CD14-positive monocyte (primary cell): ENCODE data around the gene ERG. TPM values are rescaled to one million over a fixed set of nuclear protein-coding genes. Genes with fewer than 3 reads are reported as not detected.

ENCODE experiments used
- DNase-seq, 3 donors: peaks; one replicate each; pipeline ENCODE4 v3.0.0-alpha.2; 2011 to 2022
- H2AFZ ChIP-seq: 2 replicates; pipeline ENCODE4 v1.6.0; 2012; ENCODE audit warnings: mild to moderate bottlenecking, low read depth, low read length, inconsistent platforms; ENCODE audit not compliant: insufficient read depth, poor library complexity, severe bottlenecking
- H3K27ac ChIP-seq, 2 donors: 1 replicate in 1 of 2; 2 replicates in 1 of 2; pipeline ENCODE4 v1.5.1; 2012 to 2013; ENCODE audit warnings: low read length in 2 of 2, control low read depth in 1 of 2, inconsistent platforms in 1 of 2, low read depth in 1 of 2, mild to moderate bottlenecking in 1 of 2
- H3K27me3 ChIP-seq, 2 donors: one replicate each; pipeline versions ENCODE4 v1.6.0 to v1.6.1; 2011 to 2013; ENCODE audit warnings: low read length in 2 of 2; ENCODE audit not compliant: control insufficient read depth in 2 of 2, insufficient read depth in 2 of 2
- H3K36me3 ChIP-seq, 2 donors: replicated peaks in 1 of 2; 1 replicate in 1 of 2; 2 replicates in 1 of 2; pipeline versions ENCODE4 v1.5.1 to v1.6.1; 2012 to 2013; ENCODE audit warnings: low read length in 2 of 2, control low read depth in 1 of 2, inconsistent platforms in 1 of 2, mild to moderate bottlenecking in 1 of 2; ENCODE audit not compliant: insufficient read depth in 2 of 2, control insufficient read depth in 1 of 2
- H3K4me1 ChIP-seq, 2 donors: 1 replicate in 1 of 2; 2 replicates in 1 of 2; pipeline versions ENCODE4 v1.5.1 to v1.6.1; 2012 to 2013; ENCODE audit warnings: low read length in 2 of 2, control low read depth in 1 of 2, inconsistent platforms in 1 of 2, mild to moderate bottlenecking in 1 of 2, moderate library complexity in 1 of 2; ENCODE audit not compliant: insufficient read depth in 2 of 2, control insufficient read depth in 1 of 2
- H3K4me2 ChIP-seq: replicated peaks from 2 replicates; pipeline ENCODE3; 2012; ENCODE audit warnings: low read length, moderate library complexity, mild to moderate bottlenecking; ENCODE audit not compliant: poor library complexity, severe bottlenecking; ENCODE audit errors: extremely low read depth
- H3K4me3 ChIP-seq, 3 experiments: fragments of 200-600 bp in 1 of 3; sonication (generic) in 1 of 3; replicated peaks in 1 of 3; 1 replicate in 2 of 3; 2 replicates in 1 of 3; pipeline ENCODE4 v1.5.1; 2011 to 2013; ENCODE audit warnings: low read length in 3 of 3, mild to moderate bottlenecking in 3 of 3, control low read depth in 2 of 3, low read depth in 2 of 3, inconsistent platforms in 1 of 3, moderate library complexity in 1 of 3
- H3K79me2 ChIP-seq: 2 replicates; pipeline ENCODE4 v1.6.0; 2012; ENCODE audit warnings: mild to moderate bottlenecking, control low read depth, inconsistent platforms, low read length, moderate library complexity; ENCODE audit not compliant: insufficient read depth
- H3K9ac ChIP-seq: 2 replicates; pipeline ENCODE4 v1.6.0; 2017; ENCODE audit warnings: low read length, mild to moderate bottlenecking; ENCODE audit not compliant: insufficient read depth, poor library complexity, severe bottlenecking
- H3K9me3 ChIP-seq, 2 donors: replicated peaks in 1 of 2; 1 replicate in 1 of 2; 2 replicates in 1 of 2; pipeline versions ENCODE4 v1.5.1 to v1.6.1; 2012 to 2013; ENCODE audit warnings: low read length in 2 of 2, control low read depth in 1 of 2; ENCODE audit not compliant: control insufficient read depth in 1 of 2, insufficient read depth in 1 of 2
- H4K20me1 ChIP-seq: 2 replicates; pipeline ENCODE4 v1.6.0; 2012; ENCODE audit warnings: mild to moderate bottlenecking, low read length, control low read depth, moderate library complexity; ENCODE audit not compliant: insufficient read depth
- H3K27ac Mint-ChIP-seq, 7 donors: one replicate each; pipeline ENCODE4 v1.8.0; 2020; ENCODE audit warnings: mild to moderate bottlenecking in 7 of 7, mixed read lengths in 7 of 7, moderate library complexity in 6 of 7, inconsistent platforms in 2 of 7
- H3K27me3 Mint-ChIP-seq, 3 donors: one replicate each; pipeline ENCODE4 v1.8.0; 2021 to 2022; ENCODE audit warnings: low read depth in 3 of 3, mild to moderate bottlenecking in 3 of 3, mixed read lengths in 3 of 3, moderate library complexity in 3 of 3, inconsistent platforms in 1 of 3
- H3K36me3 Mint-ChIP-seq, 2 donors: one replicate each; pipeline ENCODE4 v1.8.0; 2020; ENCODE audit warnings: mixed read lengths in 2 of 2, inconsistent platforms in 1 of 2, mild to moderate bottlenecking in 1 of 2
- H3K4me1 Mint-ChIP-seq: one replicate; pipeline ENCODE4 v1.8.0; 2020; ENCODE audit warnings: mild to moderate bottlenecking, mixed read lengths
- H3K4me3 Mint-ChIP-seq, 2 donors: one replicate each; pipeline ENCODE4 v1.8.0; 2020; ENCODE audit warnings: mild to moderate bottlenecking in 2 of 2, mixed read lengths in 2 of 2, moderate library complexity in 1 of 2
- H3K9me3 Mint-ChIP-seq, 7 donors: one replicate each; pipeline ENCODE4 v1.8.0; 2020 to 2022; ENCODE audit warnings: mixed read lengths in 7 of 7, mild to moderate bottlenecking in 6 of 7, moderate library complexity in 6 of 7, inconsistent platforms in 2 of 7
- CTCF ChIP-seq: fragments of 200-600 bp; IDR thresholded peaks from one replicate; pipeline ENCODE4 v1.8.0; 2022; ENCODE audit warnings: antibody characterized with exemption, mild to moderate bottlenecking
- WGBS: methylation state at CpG from one replicate; pipeline ENCODE4 v1.1.5; 2013; ENCODE audit warnings: missing lambda C conversion rate; ENCODE audit not compliant: insufficient coverage; 5-methylcytosine and 5-hydroxymethylcytosine counted together
- intact Hi-C, 2 donors: fragments of 100-400 bp; cut with micrococcal nuclease; formaldehyde crosslinking; loops; one replicate each; pipeline versions ENCODE4 v1.15.0 to v1.15.1; 2023
- polyA minus RNA-seq: library from RNA; depleted of rRNA, polyadenylated mRNA; stranded (reverse); fragments of >200 nt; gene quantifications from 2 replicates; pipeline ENCODE4 v1.2.3, GENCODE V29; 2012
- polyA plus RNA-seq, 3 donors: library from polyadenylated mRNA; depleted of rRNA in 1 of 3; unstranded in 2 of 3; stranded (reverse) in 1 of 3; fragments of 300-500 nt in 2 of 3; fragments of >200 nt in 1 of 3; fragmentation: Illumina TruSeq in 2 of 3; gene quantifications; 1 replicate in 2 of 3; 2 replicates in 1 of 3; pipeline ENCODE4 v1.2.3, GENCODE V29; 2012 to 2021
- total RNA-seq, 12 experiments: library from RNA in 1 of 12; stranded (reverse) in 1 of 12; fragments of 120-200 nt in 1 of 12; gene quantifications; one replicate each; pipeline ENCODE4 v1.2.4 and lab custom pipeline; 2013 to 2026; ENCODE audit warnings: mixed read lengths in 6 of 12, inconsistent platforms in 1 of 12

ERG gene
- 0.33 TPM for total RNA-seq (2013)
- under 1 TPM in 2 of 3 donors, not detected in 1; 0.16 to 0.22 TPM for polyA plus RNA-seq
- polyA minus RNA-seq, result 0.14 and 0.48 TPM in 2 replicates
- total RNA-seq (lab: John Stamatoyannopoulos, UW), result 0.16 to 5.3 (median 1.1) reads per million in 11 experiments

- Mint-ChIP-seq H3K4me3 (peak within 1 kb of the TSS; percentile 86 to 95), H3K27me3 (no peaks in the 10 kb centered on the region), H3K4me1 (peaks cover 70% of the 10 kb centered on the region), H3K36me3 (no peaks in the 10 kb centered on the region), H3K9me3 (peaks cover 0 to 2% (median 0%) of the 10 kb centered on the region in 7 donors), H3K27ac (peak within 1 kb of the TSS; percentile 47 to 90 (median 64))
- Histone ChIP-seq H3K4me1 (peaks cover 46 to 62% of the 10 kb centered on the region in 2 donors), H3K9me3 (no peaks in the 10 kb centered on the region), H2AFZ (peak within 1 kb of the TSS; percentile 90), H3K27me3 (no peaks in the 10 kb centered on the region), H3K4me2 (peak within 1 kb of the TSS; percentile 90), H3K79me2 (peaks cover 56% of the 10 kb centered on the region), H3K9ac (peak within 1 kb of the TSS; percentile 46), H3K36me3 (no peaks in the 10 kb centered on the region), H4K20me1 (no peaks in the 10 kb centered on the region), H3K4me3 (peak within 1 kb of the TSS; percentile 46 to 97 (median 82)), H3K27ac (peak within 1 kb of the TSS in 1 of 2 donors; percentile 63)
- intact Hi-C loops, result no loop called here
- DNase-seq, result no peak
- TF ChIP-seq CTCF, result no peak
- WGBS, result 3% methylated on average over 7 of the region's 12 CpGs
Measured at GRCh38 chr21:38498057-38498833, at the start of gene ERG. Gene ERG, minus strand, starts transcription at chr21:38498477. Its CDS starts 97 bp downstream, at chr21:38498380.

- WGBS, result 91% methylated on average over 2 of the region's 2 CpGs
- no peak overlapping the region for H3K27ac ChIP-seq
- no peak overlapping the region for H3K4me3 ChIP-seq
- H4K20me1 ChIP-seq, result no peaks in the 10 kb centered on the region
- Mint-ChIP-seq H3K4me1 (no peaks in the 10 kb centered on the region), H3K9me3 (no peaks in the 10 kb centered on the region), H3K4me3 (no peak overlapping the region), H3K36me3 (no peaks in the 10 kb centered on the region), H3K27me3 (peaks cover 0 to 2% (median 0%) of the 10 kb centered on the region in 3 donors), H3K27ac (no peak overlapping the region)
- no peak overlapping the region for H2AFZ ChIP-seq
- no peak overlapping the region for H3K9ac ChIP-seq
- H3K4me2 ChIP-seq, result no peak overlapping the region
- DNase-seq, result no peak
- no peaks in the 10 kb centered on the region for H3K4me1 ChIP-seq
- no peak for TF ChIP-seq CTCF
- intact Hi-C loops, result no loop called here
- no peaks in the 10 kb centered on the region for H3K36me3 ChIP-seq
- no peaks in the 10 kb centered on the region for H3K79me2 ChIP-seq
- H3K27me3 ChIP-seq, result no peaks in the 10 kb centered on the region
- no peaks in the 10 kb centered on the region for H3K9me3 ChIP-seq
Measured at GRCh38 chr21:38544661-38545060, 46.4 kb upstream of the ERG start.
